AG08395 (cell line): ENCODE results near the gene PHF2.

Experiments used
- DNase-seq: peaks from one replicate; pipeline ENCODE4 v3.0.0; 2012; ENCODE audit warnings: mixed read lengths, low spot score

The PHF2 gene

GRCh38 chr9:93652604-93653592 lies 76.5 kb downstream of the PHF2 start:
- DNase-seq = no peak

- no peak for DNase-seq
Measured at GRCh38 chr9:93653760-93654159, 77.4 kb downstream of the PHF2 start.

GRCh38 chr9:93654351-93654961 lies 78.1 kb downstream of the PHF2 start:
- no peak for DNase-seq

- DNase-seq = no peak
Measured at GRCh38 chr9:93655621-93656425, 79.4 kb downstream of the PHF2 start.

- no peak for DNase-seq
Measured at GRCh38 chr9:93656426-93657239, 80.2 kb downstream of the PHF2 start.

GRCh38 chr9:93657331-93658111 lies 81.1 kb downstream of the PHF2 start:
- no peak for DNase-seq

- no peak for DNase-seq
Measured at GRCh38 chr9:93658184-93658925, 82.0 kb downstream of the PHF2 start.

GRCh38 chr9:93659044-93659836 lies 82.9 kb downstream of the PHF2 start:
- DNase-seq = no peak

GRCh38 chr9:93659837-93660177 lies 83.4 kb downstream of the PHF2 start:
- DNase-seq = no peak

GRCh38 chr9:93660352-93661046 lies 84.1 kb downstream of the PHF2 start:
- no peak for DNase-seq

GRCh38 chr9:93661591-93661990 lies 85.2 kb downstream of the PHF2 start:
- DNase-seq = no peak

GRCh38 chr9:93662016-93662638 lies 85.7 kb downstream of the PHF2 start:
- DNase-seq = no peak

- no peak for DNase-seq
Measured at GRCh38 chr9:93662952-93663572, 86.7 kb downstream of the PHF2 start.

GRCh38 chr9:93663877-93664548 lies 87.6 kb downstream of the PHF2 start:
- DNase-seq = no peak

GRCh38 chr9:93664549-93665120 lies 88.3 kb downstream of the PHF2 start:
- DNase-seq = no peak

GRCh38 chr9:93665128-93665636 lies 88.8 kb downstream of the PHF2 start:
- no peak for DNase-seq
